Neural cell (in vitro differentiated cells): ENCODE data around the gene APOBEC3A. TPM values are rescaled to one million over a fixed set of nuclear protein-coding genes. Genes with fewer than 3 reads are reported as not detected.
A peak's percentile ranks its signal among the peaks of the same experiment; 100 is the strongest.

Experiments
- H2AFZ ChIP-seq: fragments of 200-600, 300-800 bp; sonication (generic), shearing (Covaris generic); 2 replicates; pipeline ENCODE4 v1.6.0; 2014; ENCODE audit warnings: low read depth, mild to moderate bottlenecking, antibody characterized with exemption, low read length, moderate library complexity
- H3F3A ChIP-seq: fragments of 200-600 bp; shearing (Covaris generic); 2 replicates; pipeline ENCODE4 v1.6.1; 2016; ENCODE audit warnings: mild to moderate bottlenecking, moderate library complexity, mixed read lengths, antibody characterized with exemption, low read length; ENCODE audit not compliant: insufficient read depth, poor library complexity, severe bottlenecking
- H3K27ac ChIP-seq: fragments of 200-600, 300-800 bp; sonication (generic), shearing (Covaris generic); 2 replicates; pipeline ENCODE4 v1.5.1; 2014; ENCODE audit warnings: mild to moderate bottlenecking, low read length, moderate library complexity
- H3K27me3 ChIP-seq: fragments of 300-800, 200-600 bp; sonication (generic), shearing (Covaris generic); 2 replicates; pipeline ENCODE4 v1.6.0; 2014; ENCODE audit warnings: mild to moderate bottlenecking, low read depth, low read length, moderate library complexity; ENCODE audit not compliant: insufficient read depth
- H3K36me3 ChIP-seq: fragments of 300-800, 200-600 bp; sonication (generic), shearing (Covaris generic); 2 replicates; pipeline ENCODE4 v1.5.1; 2014; ENCODE audit warnings: mild to moderate bottlenecking, antibody characterized with exemption, low read length, moderate library complexity; ENCODE audit not compliant: insufficient read depth
- H3K4me2 ChIP-seq: fragments of 300-800, 200-600 bp; sonication (generic), shearing (Covaris generic); 2 replicates; pipeline ENCODE4 v1.6.0; 2014; ENCODE audit warnings: mild to moderate bottlenecking, low read length
- H3K4me3 ChIP-seq: fragments of 300-800, 200-600 bp; sonication (generic), shearing (Covaris generic); 2 replicates; pipeline ENCODE4 v1.5.1; 2014; ENCODE audit warnings: mild to moderate bottlenecking, low read length, moderate library complexity
- H3K79me2 ChIP-seq: fragments of 200-600 bp; shearing (Covaris generic); replicated peaks from 2 replicates; pipeline ENCODE4 v1.6.0; 2014; ENCODE audit warnings: mild to moderate bottlenecking, low read length, moderate library complexity; ENCODE audit not compliant: insufficient read depth
- H3K9ac ChIP-seq: fragments of 300-800, 200-600 bp; sonication (generic), shearing (Covaris generic); 2 replicates; pipeline ENCODE4 v1.6.1; 2016; ENCODE audit warnings: mild to moderate bottlenecking, low read length, mixed read lengths
- H3K9me2 ChIP-seq: fragments of 200-600 bp; shearing (Covaris generic); 2 replicates; pipeline ENCODE4 v1.6.1; 2016; ENCODE audit warnings: mild to moderate bottlenecking, low read length, mixed read lengths; ENCODE audit not compliant: insufficient read depth
- H3K9me3 ChIP-seq: fragments of 200-600, 300-800 bp; sonication (generic), shearing (Covaris generic); 2 replicates; pipeline ENCODE4 v1.6.1; 2016; ENCODE audit warnings: mild to moderate bottlenecking, mixed run types, low read length, moderate library complexity, mixed read lengths
- H4K20me1 ChIP-seq: fragments of 200-600 bp; shearing (Covaris generic); 2 replicates; pipeline ENCODE4 v1.6.1; 2016; ENCODE audit warnings: mild to moderate bottlenecking, mixed run types; ENCODE audit not compliant: insufficient read depth
- EP300 ChIP-seq: fragments of 450-650 bp; conservative IDR thresholded peaks from 2 replicates; pipeline ENCODE4 v1.6.1; 2014; ENCODE audit warnings: antibody characterized with exemption, mild to moderate bottlenecking, moderate library complexity; ENCODE audit not compliant: poor library complexity, severe bottlenecking
- SMC3 ChIP-seq: fragments of 450-650 bp; conservative IDR thresholded peaks from 2 replicates; pipeline ENCODE4 v1.6.1; 2014; ENCODE audit warnings: antibody characterized with exemption, mild to moderate bottlenecking, moderate library complexity; ENCODE audit not compliant: poor library complexity
- polyA plus RNA-seq: library from polyadenylated mRNA; depleted of rRNA; stranded (reverse); fragments of >200 nt; gene quantifications from 2 replicates; pipeline ENCODE4 v1.2.3, GENCODE V29; 2014
- TF ChIP-seq, protein P1 (sequence below): fragments of 450-650 bp; IDR thresholded peaks from 2 replicates; pipeline ENCODE4 v1.5.1; 2014; ENCODE audit warnings: antibody characterized with exemption, mild to moderate bottlenecking, moderate library complexity; ENCODE audit not compliant: poor library complexity, severe bottlenecking
- TF ChIP-seq, protein P2 (sequence below): IDR thresholded peaks from 2 replicates; pipeline ENCODE4 v1.6.1; 2012; ENCODE audit warnings: borderline replicate concordance

The APOBEC3A gene
- polyA plus RNA-seq, 1 donor from 2014 or later: not detected

DNA sequence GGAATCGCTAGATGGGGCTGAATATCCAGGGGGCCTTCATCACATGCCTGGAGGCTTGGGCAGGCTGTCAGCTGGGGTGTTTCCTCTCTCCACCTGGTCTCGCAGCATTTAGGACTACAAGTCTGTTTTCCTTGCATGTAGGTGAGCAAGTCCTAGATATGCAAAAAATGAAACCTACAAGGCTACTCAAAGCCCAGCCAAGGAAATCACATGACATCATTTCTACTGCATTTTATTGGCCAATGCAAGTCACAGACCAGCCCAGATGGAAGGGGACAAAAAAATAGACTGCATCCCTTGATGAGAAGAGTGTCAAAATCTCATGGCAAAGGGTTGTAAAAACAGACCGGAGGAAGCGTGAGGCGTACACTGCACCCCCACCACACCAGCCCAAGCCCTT is 15.1 kb downstream of the APOBEC3A start:
- Histone ChIP-seq H3F3A (no peaks in the 10 kb centered on the region), H3K27ac (no peak overlapping the region), H3K9me3 (no peaks in the 10 kb centered on the region), H3K4me2 (no peak overlapping the region), H3K79me2 (no peaks in the 10 kb centered on the region), H3K4me3 (no peak overlapping the region), H2AFZ (no peak overlapping the region), H3K36me3 (no peaks in the 10 kb centered on the region), H3K9me2 (no peaks in the 10 kb centered on the region), H3K27me3 (no peaks in the 10 kb centered on the region), H3K9ac (no peak overlapping the region), H4K20me1 (no peaks in the 10 kb centered on the region)
- no peak for TF ChIP-seq EP300

DNA sequence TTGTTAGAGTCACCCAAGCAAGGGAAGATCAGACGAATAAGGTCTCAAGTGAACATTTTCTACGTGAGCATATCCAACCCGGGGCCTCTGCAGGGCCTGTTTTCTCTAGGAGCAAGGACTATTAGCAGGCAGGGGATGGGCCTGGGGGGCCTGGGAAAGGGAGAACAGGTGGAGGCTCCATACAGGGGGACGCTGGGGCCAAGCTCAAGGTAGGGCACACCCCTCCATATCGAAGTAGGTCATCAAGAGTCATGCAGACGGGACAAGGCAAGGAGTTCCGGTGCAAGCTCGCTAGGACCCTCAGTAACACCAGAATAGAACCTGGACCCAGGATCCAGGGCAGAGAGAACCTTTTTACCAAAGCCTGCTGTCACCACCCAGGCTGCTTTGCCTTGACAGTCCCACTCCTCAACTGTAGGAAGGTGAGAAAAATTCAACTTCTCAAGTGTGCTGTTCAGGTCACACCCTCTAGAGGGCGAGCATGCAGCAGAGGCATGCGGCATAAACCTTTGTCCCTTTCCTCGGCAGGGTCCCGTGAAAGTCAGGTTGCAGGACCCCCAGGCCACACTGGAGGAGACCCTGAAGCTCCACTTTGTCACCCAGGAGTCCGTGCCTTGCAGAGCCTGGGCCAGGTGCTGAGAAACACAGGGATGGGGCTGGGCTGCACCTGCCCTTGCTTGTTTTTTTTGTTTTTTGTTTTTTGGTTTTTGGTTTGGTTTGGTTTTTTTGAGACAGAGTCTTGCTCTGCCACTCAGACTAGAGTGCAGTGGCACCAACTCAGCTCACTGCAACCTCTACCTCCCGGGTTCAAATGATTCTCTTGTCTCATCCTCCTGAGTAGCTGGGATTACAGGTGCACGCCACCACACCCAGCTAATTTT is 16.1 kb downstream of the APOBEC3A start:
- Histone ChIP-seq H3K9me2 (no peaks in the 10 kb centered on the region), H3K27me3 (no peaks in the 10 kb centered on the region), H3F3A (no peaks in the 10 kb centered on the region), H4K20me1 (no peaks in the 10 kb centered on the region), H3K9me3 (no peaks in the 10 kb centered on the region), H2AFZ (no peak overlapping the region), H3K36me3 (no peaks in the 10 kb centered on the region), H3K4me2 (no peak overlapping the region), H3K4me3 (no peak overlapping the region), H3K9ac (no peak overlapping the region), H3K27ac (no peak overlapping the region), H3K79me2 (no peaks in the 10 kb centered on the region)
- TF ChIP-seq, protein P1, sequence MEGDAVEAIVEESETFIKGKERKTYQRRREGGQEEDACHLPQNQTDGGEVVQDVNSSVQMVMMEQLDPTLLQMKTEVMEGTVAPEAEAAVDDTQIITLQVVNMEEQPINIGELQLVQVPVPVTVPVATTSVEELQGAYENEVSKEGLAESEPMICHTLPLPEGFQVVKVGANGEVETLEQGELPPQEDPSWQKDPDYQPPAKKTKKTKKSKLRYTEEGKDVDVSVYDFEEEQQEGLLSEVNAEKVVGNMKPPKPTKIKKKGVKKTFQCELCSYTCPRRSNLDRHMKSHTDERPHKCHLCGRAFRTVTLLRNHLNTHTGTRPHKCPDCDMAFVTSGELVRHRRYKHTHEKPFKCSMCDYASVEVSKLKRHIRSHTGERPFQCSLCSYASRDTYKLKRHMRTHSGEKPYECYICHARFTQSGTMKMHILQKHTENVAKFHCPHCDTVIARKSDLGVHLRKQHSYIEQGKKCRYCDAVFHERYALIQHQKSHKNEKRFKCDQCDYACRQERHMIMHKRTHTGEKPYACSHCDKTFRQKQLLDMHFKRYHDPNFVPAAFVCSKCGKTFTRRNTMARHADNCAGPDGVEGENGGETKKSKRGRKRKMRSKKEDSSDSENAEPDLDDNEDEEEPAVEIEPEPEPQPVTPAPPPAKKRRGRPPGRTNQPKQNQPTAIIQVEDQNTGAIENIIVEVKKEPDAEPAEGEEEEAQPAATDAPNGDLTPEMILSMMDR: peak; percentile 35
- no peak for TF ChIP-seq EP300

DNA sequence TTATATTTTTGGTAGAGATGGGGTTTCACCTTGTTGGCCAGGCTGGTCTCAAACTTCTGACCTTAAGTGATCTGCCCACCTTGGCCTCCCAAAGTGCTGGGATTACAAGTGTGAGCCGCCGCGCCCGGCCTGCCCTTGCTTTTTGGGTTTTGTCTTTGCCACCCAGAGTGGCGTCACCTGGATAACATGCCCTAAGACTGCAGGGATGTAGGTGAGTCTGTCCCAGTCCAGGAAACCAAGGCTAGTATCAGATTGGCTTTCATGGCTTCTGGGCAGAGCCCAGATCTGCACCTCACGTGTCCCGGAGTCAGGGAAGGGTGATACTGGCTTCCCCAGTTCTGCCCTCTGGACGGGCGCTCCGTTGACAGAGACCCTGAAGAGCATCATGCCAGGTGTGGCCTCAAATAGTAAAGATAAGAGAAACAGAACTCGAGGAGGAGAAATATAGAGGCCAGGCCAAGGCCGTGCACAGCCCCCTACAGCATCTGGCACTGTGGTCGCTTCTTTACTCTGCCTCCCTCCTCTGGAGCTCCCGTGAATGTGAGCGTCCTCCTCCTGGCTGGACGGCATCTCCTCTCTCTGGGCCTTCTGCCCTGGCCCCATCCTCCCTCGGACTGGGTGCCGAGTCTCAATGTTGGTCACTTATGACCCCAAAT is 16.9 kb downstream of the APOBEC3A start:
- H3K9ac ChIP-seq: no peak overlapping the region
- TF ChIP-seq, protein P1: no peak
- TF ChIP-seq SMC3 (no peak), EP300 (no peak)
- TF ChIP-seq, protein P2, sequence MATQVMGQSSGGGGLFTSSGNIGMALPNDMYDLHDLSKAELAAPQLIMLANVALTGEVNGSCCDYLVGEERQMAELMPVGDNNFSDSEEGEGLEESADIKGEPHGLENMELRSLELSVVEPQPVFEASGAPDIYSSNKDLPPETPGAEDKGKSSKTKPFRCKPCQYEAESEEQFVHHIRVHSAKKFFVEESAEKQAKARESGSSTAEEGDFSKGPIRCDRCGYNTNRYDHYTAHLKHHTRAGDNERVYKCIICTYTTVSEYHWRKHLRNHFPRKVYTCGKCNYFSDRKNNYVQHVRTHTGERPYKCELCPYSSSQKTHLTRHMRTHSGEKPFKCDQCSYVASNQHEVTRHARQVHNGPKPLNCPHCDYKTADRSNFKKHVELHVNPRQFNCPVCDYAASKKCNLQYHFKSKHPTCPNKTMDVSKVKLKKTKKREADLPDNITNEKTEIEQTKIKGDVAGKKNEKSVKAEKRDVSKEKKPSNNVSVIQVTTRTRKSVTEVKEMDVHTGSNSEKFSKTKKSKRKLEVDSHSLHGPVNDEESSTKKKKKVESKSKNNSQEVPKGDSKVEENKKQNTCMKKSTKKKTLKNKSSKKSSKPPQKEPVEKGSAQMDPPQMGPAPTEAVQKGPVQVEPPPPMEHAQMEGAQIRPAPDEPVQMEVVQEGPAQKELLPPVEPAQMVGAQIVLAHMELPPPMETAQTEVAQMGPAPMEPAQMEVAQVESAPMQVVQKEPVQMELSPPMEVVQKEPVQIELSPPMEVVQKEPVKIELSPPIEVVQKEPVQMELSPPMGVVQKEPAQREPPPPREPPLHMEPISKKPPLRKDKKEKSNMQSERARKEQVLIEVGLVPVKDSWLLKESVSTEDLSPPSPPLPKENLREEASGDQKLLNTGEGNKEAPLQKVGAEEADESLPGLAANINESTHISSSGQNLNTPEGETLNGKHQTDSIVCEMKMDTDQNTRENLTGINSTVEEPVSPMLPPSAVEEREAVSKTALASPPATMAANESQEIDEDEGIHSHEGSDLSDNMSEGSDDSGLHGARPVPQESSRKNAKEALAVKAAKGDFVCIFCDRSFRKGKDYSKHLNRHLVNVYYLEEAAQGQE: no peak
- no peaks in the 10 kb centered on the region for H3F3A ChIP-seq

More for the DNA sequence above, 16.9 kb downstream of the APOBEC3A start:
- H3K9me2 ChIP-seq: no peaks in the 10 kb centered on the region
- H3K27ac ChIP-seq: no peak overlapping the region
- no peaks in the 10 kb centered on the region for H4K20me1 ChIP-seq
- H3K27me3 ChIP-seq: no peaks in the 10 kb centered on the region
- no peaks in the 10 kb centered on the region for H3K36me3 ChIP-seq
- H3K4me2 ChIP-seq: no peak overlapping the region
- no peaks in the 10 kb centered on the region for H3K79me2 ChIP-seq
- H2AFZ ChIP-seq: no peak overlapping the region
- no peaks in the 10 kb centered on the region for H3K9me3 ChIP-seq
- no peak overlapping the region for H3K4me3 ChIP-seq
